ENCODE results near the gene KRTAP10-6. TPM values are rescaled to one million over a fixed set of nuclear protein-coding genes. Genes with fewer than 3 reads are reported as not detected.

KRTAP10-6 gene
- total RNA-seq, 1 experiment from 2014 or later, result not detected

Other genes with a start within 250 kb of the KRTAP10-6 start
- 28.1 TPM for gene TRPM2, start 238.9 kb downstream of the KRTAP10-6 start, total RNA-seq (2021; ENCODE audit: unreplicated experiment)
- 7.5 TPM for gene LRRC3, start 137.0 kb downstream of the KRTAP10-6 start, total RNA-seq (2021; ENCODE audit: unreplicated experiment)
- not detected for gene KRTAP10-1, start 52.3 kb downstream of the KRTAP10-6 start, total RNA-seq (2021; ENCODE audit: unreplicated experiment)
- gene KRTAP10-2, start 41.0 kb downstream of the KRTAP10-6 start, total RNA-seq (2021; ENCODE audit: unreplicated experiment), result not detected
- not detected for gene KRTAP10-3, start 33.7 kb downstream of the KRTAP10-6 start, total RNA-seq (2021; ENCODE audit: unreplicated experiment)
- gene KRTAP10-4, start 18.8 kb downstream of the KRTAP10-6 start, total RNA-seq (2021; ENCODE audit: unreplicated experiment), result not detected
- gene KRTAP10-5, start 11.9 kb downstream of the KRTAP10-6 start, total RNA-seq (2021; ENCODE audit: unreplicated experiment), result not detected
- not detected for gene KRTAP10-7, start 8.1 kb upstream of the KRTAP10-6 start, total RNA-seq (2021; ENCODE audit: unreplicated experiment)
- not detected for gene KRTAP10-8, start 19.6 kb upstream of the KRTAP10-6 start, total RNA-seq (2021; ENCODE audit: unreplicated experiment)
- gene KRTAP10-9, start 34.6 kb upstream of the KRTAP10-6 start, total RNA-seq (2021; ENCODE audit: unreplicated experiment), result not detected
- gene KRTAP10-10, start 44.9 kb upstream of the KRTAP10-6 start, total RNA-seq (2021; ENCODE audit: unreplicated experiment), result not detected
- not detected for gene KRTAP10-11, start 53.9 kb upstream of the KRTAP10-6 start, total RNA-seq (2021; ENCODE audit: unreplicated experiment)
- not detected for gene KRTAP12-4, start 62.2 kb upstream of the KRTAP10-6 start, total RNA-seq (2021; ENCODE audit: unreplicated experiment)
- not detected for gene KRTAP12-3, start 65.4 kb upstream of the KRTAP10-6 start, total RNA-seq (2021; ENCODE audit: unreplicated experiment)
- gene KRTAP12-2, start 74.4 kb upstream of the KRTAP10-6 start, total RNA-seq (2021; ENCODE audit: unreplicated experiment), result not detected
- not detected for gene KRTAP12-1, start 89.7 kb upstream of the KRTAP10-6 start, total RNA-seq (2021; ENCODE audit: unreplicated experiment)
- gene KRTAP10-12, start 104.7 kb upstream of the KRTAP10-6 start, total RNA-seq (2021; ENCODE audit: unreplicated experiment), result not detected
- gene TSPEAR, start 119.1 kb upstream of the KRTAP10-6 start, total RNA-seq (2021; ENCODE audit: unreplicated experiment), result not detected
- gene UBE2G2, start 209.3 kb upstream of the KRTAP10-6 start, total RNA-seq (2021; ENCODE audit: unreplicated experiment), result 86.5 TPM
- gene SUMO3, start 225.6 kb upstream of the KRTAP10-6 start, total RNA-seq (2021; ENCODE audit: unreplicated experiment), result 31.5 TPM

All from HCT116 (cell line).